ENCODE data around the gene SLC30A9. TPM values are rescaled to one million over a fixed set of nuclear protein-coding genes. Genes with fewer than 3 reads are reported as not detected.

The SLC30A9 gene
- total and polyA plus RNA-seq, 2 donors (not counting 3 experiments of a cell fraction or from before 2014, with no cell fraction given) = 24.5 to 40.6 TPM

DNA sequence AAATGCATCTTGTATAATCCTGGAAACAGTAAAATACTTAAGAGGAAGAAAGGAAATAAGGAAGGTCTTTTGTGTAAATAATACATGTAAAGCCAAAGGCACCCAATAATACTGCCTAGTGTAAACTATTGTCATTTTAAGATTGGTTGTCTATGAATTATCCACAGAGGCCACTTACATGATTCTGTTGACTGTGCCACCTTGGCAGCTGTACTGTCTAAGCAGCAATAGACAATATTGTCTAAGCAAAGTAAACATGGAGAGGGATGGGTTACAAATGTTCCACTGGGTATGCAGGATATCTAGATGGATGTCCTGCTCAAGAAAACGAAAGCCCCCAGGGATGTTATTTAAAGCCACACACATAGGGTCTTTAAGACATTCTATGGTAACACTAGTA is 142.7 kb downstream of the SLC30A9 start:
- no peak overlapping the region for H3K4me3 ChIP-seq (replicated peaks in 1 of 3; ENCODE audit: insufficient read depth in 1 of 3, low read depth in 1 of 3, low read length in 3 of 3)
- BruUV-seq (replicated peaks) = no TSS peak
- H3K9ac ChIP-seq (replicated peaks; ENCODE audit: extremely low read depth, insufficient read depth, low read length) = no peak overlapping the region
- H3K36me3 ChIP-seq (ENCODE audit: control insufficient read depth in 2 of 2, extremely low read depth in 1 of 2, insufficient read depth in 2 of 2, low read length in 2 of 2) = no peaks in the 10 kb centered on the region
- dilution Hi-C loops (cut with MboI; ENCODE audit: extremely low pct_ligation_motif_present, low sequenced_read_pairs) (no loop called here), intact Hi-C loops (cut with micrococcal nuclease) (no loop called here)
- H4K20me1 ChIP-seq (replicated peaks; ENCODE audit: control insufficient read depth, extremely low read depth, insufficient read depth, low read length) = no peaks in the 10 kb centered on the region
- no peak for TF ChIP-seq EZH2 (IDR thresholded peaks at IDR 0.05; ENCODE audit: borderline replicate concordance, low read depth, low read length, severe bottlenecking)
- no peak for TF ChIP-seq FOS (IDR thresholded peaks at IDR 0.05; ENCODE audit: borderline replicate concordance, insufficient read depth, low read length)
- TF ChIP-seq JUN (IDR thresholded peaks at IDR 0.05; ENCODE audit: borderline replicate concordance, insufficient read depth, insufficient read length, low read depth) = no peak
- TF ChIP-seq, protein P1, sequence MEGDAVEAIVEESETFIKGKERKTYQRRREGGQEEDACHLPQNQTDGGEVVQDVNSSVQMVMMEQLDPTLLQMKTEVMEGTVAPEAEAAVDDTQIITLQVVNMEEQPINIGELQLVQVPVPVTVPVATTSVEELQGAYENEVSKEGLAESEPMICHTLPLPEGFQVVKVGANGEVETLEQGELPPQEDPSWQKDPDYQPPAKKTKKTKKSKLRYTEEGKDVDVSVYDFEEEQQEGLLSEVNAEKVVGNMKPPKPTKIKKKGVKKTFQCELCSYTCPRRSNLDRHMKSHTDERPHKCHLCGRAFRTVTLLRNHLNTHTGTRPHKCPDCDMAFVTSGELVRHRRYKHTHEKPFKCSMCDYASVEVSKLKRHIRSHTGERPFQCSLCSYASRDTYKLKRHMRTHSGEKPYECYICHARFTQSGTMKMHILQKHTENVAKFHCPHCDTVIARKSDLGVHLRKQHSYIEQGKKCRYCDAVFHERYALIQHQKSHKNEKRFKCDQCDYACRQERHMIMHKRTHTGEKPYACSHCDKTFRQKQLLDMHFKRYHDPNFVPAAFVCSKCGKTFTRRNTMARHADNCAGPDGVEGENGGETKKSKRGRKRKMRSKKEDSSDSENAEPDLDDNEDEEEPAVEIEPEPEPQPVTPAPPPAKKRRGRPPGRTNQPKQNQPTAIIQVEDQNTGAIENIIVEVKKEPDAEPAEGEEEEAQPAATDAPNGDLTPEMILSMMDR (IDR thresholded peaks at IDR 0.05; ENCODE audit: extremely low read depth in 1 of 2, insufficient read depth in 1 of 2, low read depth in 1 of 2, low read length in 2 of 2) = no peak
- TF ChIP-seq GATA2 (IDR thresholded peaks at IDR 0.05; ENCODE audit: insufficient read depth, insufficient read length, low read depth, low read length) = no peak
- no peak for TF ChIP-seq POLR2AphosphoS5 (IDR thresholded peaks at IDR 0.05; ENCODE audit: insufficient read depth, low read depth, low read length)
- TF ChIP-seq POLR2A (IDR thresholded peaks at IDR 0.05; ENCODE audit: low read depth, low read length) = no peak
- no peak for TF ChIP-seq MYC (IDR thresholded peaks at IDR 0.05; ENCODE audit: low read depth, low read length)
- TF ChIP-seq MAX (IDR thresholded peaks at IDR 0.05; ENCODE audit: insufficient read depth, insufficient read length) = no peak
- H3K4me1 ChIP-seq (ENCODE audit: control insufficient read depth, extremely low read depth, insufficient read depth, low read length) = no peaks in the 10 kb centered on the region
- no peaks in the 10 kb centered on the region for H3K9me1 ChIP-seq (replicated peaks; ENCODE audit: control insufficient read depth, extremely low read depth, insufficient read depth, low read length)
- no peak overlapping the region for H2AFZ ChIP-seq (ENCODE audit: low read depth, low read length)
- peaks cover 0 to 4% of the 10 kb centered on the region in 2 experiments for H3K27me3 ChIP-seq (ENCODE audit: control insufficient read depth in 2 of 2, insufficient read depth in 2 of 2, low read length in 2 of 2)
- FAIRE-seq (no peak), DNase-seq (ENCODE audit: low read depth, low spot score) (no peak)
- H3K4me2 ChIP-seq (ENCODE audit: insufficient read depth, low read length) = no peak overlapping the region
- H3K9me3 ChIP-seq (replicated peaks; ENCODE audit: control insufficient read depth, insufficient read depth, low read length) = no peaks in the 10 kb centered on the region
- H3K27ac ChIP-seq (ENCODE audit: insufficient read depth, low read depth, low read length) = no peak overlapping the region
- H3K79me2 ChIP-seq (ENCODE audit: control insufficient read depth, insufficient read depth, low read length) = no peaks in the 10 kb centered on the region
- ChIA-PET CTCF (no interaction called here), POLR2A (no interaction called here)

Data from endothelial cell of umbilical vein (primary cell).